ENCODE results near the gene DENND4A. TPM values are rescaled to one million over a fixed set of nuclear protein-coding genes. Genes with fewer than 3 reads are reported as not detected.

Gene DENND4A
- total and polyA plus RNA-seq, 2 donors (not counting 1 experiment from before 2014, with no cell fraction given) = 24.4 to 103 TPM

DNA sequence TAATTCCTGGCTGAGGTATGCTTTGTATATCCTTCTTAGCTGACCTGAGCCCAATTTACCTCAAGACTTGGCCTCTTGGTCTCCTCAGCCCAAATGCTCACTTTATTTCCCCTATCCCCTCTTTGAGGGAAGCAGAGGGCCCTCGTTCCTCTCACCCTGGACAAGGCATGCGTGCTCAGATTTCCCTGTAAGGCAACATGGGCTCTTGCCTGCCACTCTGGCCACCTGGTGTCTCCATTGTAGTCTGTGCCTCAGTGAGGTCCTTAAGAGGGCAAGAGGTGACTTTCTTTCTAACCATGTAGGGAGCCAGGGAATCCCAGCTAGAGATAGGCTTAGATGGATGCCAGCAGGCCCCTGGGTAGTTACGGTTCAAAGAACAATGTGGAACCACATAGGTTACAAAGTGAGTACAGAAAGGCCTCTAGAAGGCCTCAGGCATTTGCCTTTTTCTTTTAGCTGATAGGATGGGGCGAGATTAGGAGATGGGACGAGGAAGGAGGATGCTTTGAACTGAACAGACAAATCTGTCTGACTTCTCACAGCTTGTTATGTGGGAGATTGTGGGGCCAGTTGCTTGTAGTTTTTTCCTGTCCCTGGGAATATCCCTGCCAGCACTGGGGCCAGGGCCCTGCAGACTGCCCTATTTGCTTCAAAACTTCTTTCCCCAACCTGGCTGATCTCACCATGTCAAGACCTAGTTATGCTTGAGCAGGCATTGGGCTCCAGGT is 180.0 kb downstream of the DENND4A start:
- Histone ChIP-seq H3K27me3 (replicated peaks in 1 of 4; ENCODE audit: control extremely low read depth in 1 of 4, control insufficient read depth in 3 of 4, insufficient read depth in 4 of 4, low read length in 3 of 4) (no peaks in the 10 kb centered on the region), H3K4me3 (ENCODE audit: control extremely low read depth in 1 of 5, extremely low read depth in 1 of 5, insufficient read depth in 1 of 5, low read depth in 2 of 5, low read length in 4 of 5) (peak overlapping the region; percentile 61 to 90 (median 85)), H3K4me2 (replicated peaks; ENCODE audit: low read depth, low read length, poor library complexity, severe bottlenecking) (peak overlapping the region; percentile 76), H4K20me1 (ENCODE audit: control insufficient read depth, insufficient read depth, low read length, poor library complexity, severe bottlenecking) (no peaks in the 10 kb centered on the region), H3K36me3 (replicated peaks in 1 of 2; ENCODE audit: control extremely low read depth in 1 of 2, control insufficient read depth in 1 of 2, extremely low read depth in 1 of 2, insufficient read depth in 2 of 2, low read length in 1 of 2) (no peaks in the 10 kb centered on the region), H3K9ac (ENCODE audit: low read length) (peak overlapping the region; percentile 89), H2AFZ (ENCODE audit: insufficient read depth, low read depth, low read length, poor library complexity, severe bottlenecking) (peak overlapping the region; percentile 93), H3K27ac (ENCODE audit: low read length in 2 of 2) (peak overlapping the region; percentile 78 to 95), H3K79me2 (ENCODE audit: control insufficient read depth, insufficient read depth, low read length) (peaks cover 8% of the 10 kb centered on the region), H3K4me1 (ENCODE audit: control insufficient read depth in 2 of 2, insufficient read depth in 2 of 2, low read length in 2 of 2) (peaks cover 17 to 21% of the 10 kb centered on the region in 2 donors), H3K9me3 (ENCODE audit: control extremely low read depth in 1 of 3, control insufficient read depth in 2 of 3, insufficient read depth in 1 of 3, low read length in 2 of 3) (no peaks in the 10 kb centered on the region)
- WGBS (ENCODE audit: insufficient coverage) = 88% methylated on average over 3 of the region's 5 CpGs
- intact Hi-C loops (cut with micrococcal nuclease) = loop anchor here (1.0 kb wide), 3 partner anchors 95 to 257 kb away; partner anchors contain the start of genes DPP8 and RAB11A
- no peaks in the 10 kb centered on the region for H3K27me3 Mint-ChIP-seq
- no peaks in the 10 kb centered on the region for H3K9me3 Mint-ChIP-seq (ENCODE audit: insufficient read depth)
- H3K4me3 Mint-ChIP-seq = peak overlapping the region; percentile 99
- ATAC-seq (ENCODE audit: low read depth) = no peak
- ChIA-PET POLR2A (no interaction called here), CTCF (interaction anchor here (1.4 to 2.6 kb wide), 3 partner anchors 16 to 257 kb away, joined by 3 to 9 read pairs (median 7); partner anchors contain the start of gene RAB11A)
- TF ChIP-seq EZH2 (IDR thresholded peaks at IDR 0.05; ENCODE audit: borderline replicate concordance, insufficient read depth, low read depth, low read length, poor library complexity, severe bottlenecking) = no peak
- TF ChIP-seq, protein P1, sequence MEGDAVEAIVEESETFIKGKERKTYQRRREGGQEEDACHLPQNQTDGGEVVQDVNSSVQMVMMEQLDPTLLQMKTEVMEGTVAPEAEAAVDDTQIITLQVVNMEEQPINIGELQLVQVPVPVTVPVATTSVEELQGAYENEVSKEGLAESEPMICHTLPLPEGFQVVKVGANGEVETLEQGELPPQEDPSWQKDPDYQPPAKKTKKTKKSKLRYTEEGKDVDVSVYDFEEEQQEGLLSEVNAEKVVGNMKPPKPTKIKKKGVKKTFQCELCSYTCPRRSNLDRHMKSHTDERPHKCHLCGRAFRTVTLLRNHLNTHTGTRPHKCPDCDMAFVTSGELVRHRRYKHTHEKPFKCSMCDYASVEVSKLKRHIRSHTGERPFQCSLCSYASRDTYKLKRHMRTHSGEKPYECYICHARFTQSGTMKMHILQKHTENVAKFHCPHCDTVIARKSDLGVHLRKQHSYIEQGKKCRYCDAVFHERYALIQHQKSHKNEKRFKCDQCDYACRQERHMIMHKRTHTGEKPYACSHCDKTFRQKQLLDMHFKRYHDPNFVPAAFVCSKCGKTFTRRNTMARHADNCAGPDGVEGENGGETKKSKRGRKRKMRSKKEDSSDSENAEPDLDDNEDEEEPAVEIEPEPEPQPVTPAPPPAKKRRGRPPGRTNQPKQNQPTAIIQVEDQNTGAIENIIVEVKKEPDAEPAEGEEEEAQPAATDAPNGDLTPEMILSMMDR (IDR thresholded peaks at IDR 0.05) = no peak
- peak overlapping the region; percentile 98 for H3K27ac Mint-ChIP-seq
- DNase-seq = peak; percentile 33
- peaks cover 38% of the 10 kb centered on the region for H3K4me1 Mint-ChIP-seq
